ENCODE results near the gene ALPP. TPM values are rescaled to one million over a fixed set of nuclear protein-coding genes. Genes with fewer than 3 reads are reported as not detected.

ALPP gene
- total and polyA plus RNA-seq, 3 donors from 2014 or later: 0.25 to 0.87 TPM; not detected in 1

GRCh38 chr2:232351686-232352510 lies 26.7 kb upstream of the ALPP start:
- intact Hi-C loops (cut with DNase I; ENCODE audit: low total_unique reads): no loop called here
- no peak for DNase-seq
- Histone ChIP-seq H3K4me1 (peaks cover 7% of the 10 kb centered on the region), H3K4me3 (peak overlapping the region in 1 of 2 donors; percentile 38), H3K27me3 (no peaks in the 10 kb centered on the region), H3K36me3 (ENCODE audit: low read depth, missing control alignments) (no peaks in the 10 kb centered on the region), H3K9me3 (no peaks in the 10 kb centered on the region), H3K27ac (no peak overlapping the region)
- 10 to 14% methylated on average over 26 to 70 of the region's 73 CpGs for WGBS, 2 donors
- TF ChIP-seq POLR2A (IDR thresholded peaks at IDR 0.05) (no peak), CTCF (IDR thresholded peaks at IDR 0.05) (no peak)

GRCh38 chr2:232352511-232353091 lies 25.9 kb upstream of the ALPP start:
- peak overlapping the region in 1 of 2 donors; percentile 38 for H3K4me3 ChIP-seq
- intact Hi-C loops (cut with DNase I; ENCODE audit: low total_unique reads): no loop called here
- H3K27me3 ChIP-seq: no peaks in the 10 kb centered on the region
- TF ChIP-seq CTCF (IDR thresholded peaks at IDR 0.05) (no peak), POLR2A (IDR thresholded peaks at IDR 0.05) (no peak)
- no peak overlapping the region for H3K27ac ChIP-seq
- WGBS, 2 donors: 38 to 64% methylated on average over 15 to 39 of the region's 39 CpGs
- peaks cover 7% of the 10 kb centered on the region for H3K4me1 ChIP-seq
- no peaks in the 10 kb centered on the region for H3K9me3 ChIP-seq
- DNase-seq: no peak
- H3K36me3 ChIP-seq (ENCODE audit: low read depth, missing control alignments): no peaks in the 10 kb centered on the region

- TF ChIP-seq CTCF (IDR thresholded peaks at IDR 0.05): no peak
- no peak for TF ChIP-seq POLR2A (IDR thresholded peaks at IDR 0.05)
- H3K36me3 ChIP-seq (ENCODE audit: low read depth, missing control alignments): no peaks in the 10 kb centered on the region
- H3K9me3 ChIP-seq: no peaks in the 10 kb centered on the region
- DNase-seq: no peak
- peaks cover 7% of the 10 kb centered on the region for H3K4me1 ChIP-seq
- H3K4me3 ChIP-seq: no peak overlapping the region
- no peaks in the 10 kb centered on the region for H3K27me3 ChIP-seq
- 54 to 73% methylated on average over 8 of the region's 8 CpGs for WGBS, 2 donors
- intact Hi-C loops (cut with DNase I; ENCODE audit: low total_unique reads): no loop called here
- H3K27ac ChIP-seq: no peak overlapping the region
These were observed 25.5 kb upstream of the ALPP start for GRCh38 chr2:232353096-232353495.

GRCh38 chr2:232353660-232354059 lies 24.9 kb upstream of the ALPP start:
- no peaks in the 10 kb centered on the region for H3K9me3 ChIP-seq
- H3K4me3 ChIP-seq: no peak overlapping the region
- WGBS, 2 donors: 90 to 94% methylated on average over 5 to 7 of the region's 7 CpGs
- H3K4me1 ChIP-seq: peaks cover 7% of the 10 kb centered on the region
- no peak overlapping the region for H3K27ac ChIP-seq
- TF ChIP-seq POLR2A (IDR thresholded peaks at IDR 0.05) (no peak), CTCF (IDR thresholded peaks at IDR 0.05) (no peak)
- H3K27me3 ChIP-seq: no peaks in the 10 kb centered on the region
- DNase-seq: no peak
- intact Hi-C loops (cut with DNase I; ENCODE audit: low total_unique reads): no loop called here
- no peaks in the 10 kb centered on the region for H3K36me3 ChIP-seq (ENCODE audit: low read depth, missing control alignments)

Data from testis (tissue), 3 donors.